ENCODE measurements around the gene PKDREJ.

Gene PKDREJ

DNA sequence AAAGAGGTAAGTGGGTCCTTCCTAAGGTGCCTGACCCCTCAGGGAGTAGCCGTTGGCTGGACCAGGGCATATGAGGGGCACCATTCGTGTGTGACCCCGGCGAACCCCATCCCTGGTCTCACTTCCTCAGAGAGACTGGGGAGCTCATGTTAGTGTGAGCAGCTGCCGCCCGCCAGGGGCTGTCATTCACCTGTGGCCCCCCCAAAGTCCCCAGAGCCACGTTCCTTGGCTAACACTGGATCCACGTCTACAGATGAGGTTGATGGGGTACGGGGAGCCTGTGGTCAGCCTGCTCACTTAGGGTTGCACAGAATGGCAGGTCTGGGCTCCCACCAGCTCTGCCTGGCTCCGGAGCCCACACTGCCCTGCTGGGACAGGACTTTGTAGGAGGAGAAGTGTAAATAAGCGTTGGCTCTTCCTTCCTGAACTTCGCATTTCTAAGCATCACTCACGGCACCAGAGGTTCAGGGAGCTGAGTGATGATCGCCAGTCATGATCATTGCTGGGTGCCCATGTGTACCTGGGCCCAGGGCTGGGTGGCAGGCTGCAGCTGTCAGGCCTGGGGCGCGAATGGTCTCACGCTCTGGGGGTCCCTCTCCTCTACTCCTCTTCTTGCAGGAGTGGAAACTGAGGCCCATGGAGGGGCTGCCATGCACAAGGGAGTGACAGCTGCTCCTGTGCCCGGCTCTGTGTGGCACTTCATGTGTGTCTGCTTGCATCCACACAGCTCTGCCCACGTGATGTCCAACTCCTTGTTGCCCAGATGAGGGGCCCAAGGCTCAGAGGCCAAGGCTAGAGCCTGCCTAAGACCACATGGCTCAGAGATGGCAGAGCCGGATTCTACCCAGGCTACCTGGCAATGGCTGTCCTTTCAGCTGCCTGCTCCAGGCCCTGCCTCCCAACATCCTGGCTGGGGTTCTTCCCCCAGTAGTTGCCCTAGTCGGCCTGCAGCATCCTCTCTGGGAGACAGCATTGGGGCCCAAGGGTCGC lies 15.8 kb upstream of the PKDREJ start:
- H3K4me2 ChIP-seq (ENCODE audit: low read length, poor library complexity, severe bottlenecking), result no peak overlapping the region
- peak overlapping the region; percentile 21 for H4K91ac ChIP-seq (ENCODE audit: low read length)
- H2BK15ac ChIP-seq (ENCODE audit: low read depth, poor library complexity, severe bottlenecking), result no peak overlapping the region
- H3K23ac ChIP-seq (ENCODE audit: low read length in 2 of 2), result no peak overlapping the region
- H2BK5ac ChIP-seq (ENCODE audit: low read depth, low read length, poor library complexity, severe bottlenecking), result no peak overlapping the region
- peaks cover 79 to 92% of the 10 kb centered on the region in 2 experiments for H3K36me3 ChIP-seq (ENCODE audit: control insufficient read depth in 1 of 2, insufficient read depth in 2 of 2, low read depth in 1 of 2, low read length in 2 of 2)
- H3K9me3 ChIP-seq (ENCODE audit: control insufficient read depth, low read length), result no peaks in the 10 kb centered on the region
- no peak overlapping the region for H3K14ac ChIP-seq (ENCODE audit: low read length in 2 of 2)
- no peaks in the 10 kb centered on the region for H3K4me1 ChIP-seq (ENCODE audit: control insufficient read depth, insufficient read depth, low read depth, low read length)
- H3K9ac ChIP-seq (ENCODE audit: low read length), result no peak overlapping the region
- DNase-seq, result no peak
- WGBS, result 95% methylated on average over 20 of the region's 22 CpGs
- no peak overlapping the region for H2BK120ac ChIP-seq (ENCODE audit: low read depth, low read length)
- H3K18ac ChIP-seq (ENCODE audit: low read depth in 1 of 2, low read length in 2 of 2), result no peak overlapping the region
- H3K79me1 ChIP-seq (replicated peaks; ENCODE audit: low read length, poor library complexity, severe bottlenecking), result peaks cover 13% of the 10 kb centered on the region
- H3K27ac ChIP-seq (ENCODE audit: low read length, poor library complexity, severe bottlenecking), result no peak overlapping the region
- H2BK12ac ChIP-seq (ENCODE audit: low read length in 2 of 2), result no peak overlapping the region
- no peak overlapping the region for H4K8ac ChIP-seq (ENCODE audit: low read length)
- no peak overlapping the region for H3K4ac ChIP-seq (ENCODE audit: low read depth in 1 of 2, low read length in 2 of 2)
- no peak overlapping the region for H2AFZ ChIP-seq (ENCODE audit: low read depth, low read length)
- no peaks in the 10 kb centered on the region for H3K27me3 ChIP-seq (ENCODE audit: control insufficient read depth in 1 of 2, insufficient read depth in 1 of 2, low read length in 2 of 2)
- H3K4me3 ChIP-seq (ENCODE audit: insufficient read depth in 1 of 2, low read depth in 1 of 2, low read length in 2 of 2), result no peak overlapping the region
- no peak overlapping the region for H2AK5ac ChIP-seq (ENCODE audit: low read length, severe bottlenecking)

GRCh38 chr22:46276563-46276962 lies 13.4 kb upstream of the PKDREJ start:
- Histone ChIP-seq H3K14ac (ENCODE audit: low read length in 2 of 2) (no peak overlapping the region), H3K79me1 (replicated peaks; ENCODE audit: low read length, poor library complexity, severe bottlenecking) (peaks cover 19% of the 10 kb centered on the region), H4K91ac (ENCODE audit: low read length) (no peak overlapping the region), H3K23ac (ENCODE audit: low read length in 2 of 2) (no peak overlapping the region), H3K9ac (ENCODE audit: low read length) (no peak overlapping the region), H2AFZ (ENCODE audit: low read depth, low read length) (no peak overlapping the region), H3K9me3 (ENCODE audit: control insufficient read depth, low read length) (no peaks in the 10 kb centered on the region), H3K27ac (ENCODE audit: low read length, poor library complexity, severe bottlenecking) (no peak overlapping the region), H2BK5ac (ENCODE audit: low read depth, low read length, poor library complexity, severe bottlenecking) (no peak overlapping the region), H2BK12ac (ENCODE audit: low read length in 2 of 2) (no peak overlapping the region), H2BK15ac (ENCODE audit: low read depth, poor library complexity, severe bottlenecking) (no peak overlapping the region), H3K4me3 (ENCODE audit: insufficient read depth in 1 of 2, low read depth in 1 of 2, low read length in 2 of 2) (no peak overlapping the region), H3K36me3 (ENCODE audit: control insufficient read depth in 1 of 2, insufficient read depth in 2 of 2, low read depth in 1 of 2, low read length in 2 of 2) (peaks cover 82 to 93% of the 10 kb centered on the region in 2 experiments), H3K4me1 (ENCODE audit: control insufficient read depth, insufficient read depth, low read depth, low read length) (no peaks in the 10 kb centered on the region), H2BK120ac (ENCODE audit: low read depth, low read length) (no peak overlapping the region), H3K18ac (ENCODE audit: low read depth in 1 of 2, low read length in 2 of 2) (no peak overlapping the region), H4K8ac (ENCODE audit: low read length) (no peak overlapping the region), H3K27me3 (ENCODE audit: control insufficient read depth in 1 of 2, insufficient read depth in 1 of 2, low read length in 2 of 2) (no peaks in the 10 kb centered on the region), H3K4me2 (ENCODE audit: low read length, poor library complexity, severe bottlenecking) (no peak overlapping the region), H3K4ac (ENCODE audit: low read depth in 1 of 2, low read length in 2 of 2) (no peak overlapping the region), H2AK5ac (ENCODE audit: low read length, severe bottlenecking) (no peak overlapping the region)
- WGBS, result 98% methylated on average over 5 of the region's 7 CpGs
- no peak for DNase-seq

DNA sequence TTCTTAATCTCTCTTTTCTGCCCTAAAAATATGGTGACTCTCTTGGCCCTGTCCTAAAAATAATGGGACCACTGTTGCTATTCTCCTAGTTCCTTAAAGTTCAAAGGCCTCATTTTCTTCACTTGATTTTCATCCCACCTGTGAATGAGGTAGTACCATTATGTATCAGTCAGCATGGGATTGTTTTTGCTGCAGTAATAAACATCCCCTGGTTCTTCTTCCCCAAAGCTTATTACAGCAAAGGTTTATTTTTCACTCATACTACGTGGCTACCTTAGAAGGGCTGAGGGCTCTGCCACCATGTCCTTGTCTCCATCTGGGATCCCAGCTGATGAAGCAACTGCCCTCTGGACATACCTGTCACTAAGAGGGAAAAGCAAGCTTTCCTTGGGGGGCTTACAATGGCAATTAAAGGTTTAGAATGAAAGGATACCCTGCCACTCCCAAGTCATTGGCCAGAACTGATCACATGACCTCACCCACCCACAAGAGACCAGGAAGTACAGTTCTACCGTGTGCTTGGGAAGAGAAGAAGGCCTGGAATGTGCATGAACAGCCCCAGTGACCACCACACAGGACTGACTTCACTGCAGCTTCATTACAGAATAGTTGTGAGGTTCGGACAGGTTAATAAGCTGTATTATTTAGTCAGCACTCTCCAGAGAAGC lies 12.4 kb upstream of the PKDREJ start:
- Histone ChIP-seq H3K9me3 (ENCODE audit: control insufficient read depth, low read length) (no peaks in the 10 kb centered on the region), H2AK5ac (ENCODE audit: low read length, severe bottlenecking) (no peak overlapping the region)

DNA sequence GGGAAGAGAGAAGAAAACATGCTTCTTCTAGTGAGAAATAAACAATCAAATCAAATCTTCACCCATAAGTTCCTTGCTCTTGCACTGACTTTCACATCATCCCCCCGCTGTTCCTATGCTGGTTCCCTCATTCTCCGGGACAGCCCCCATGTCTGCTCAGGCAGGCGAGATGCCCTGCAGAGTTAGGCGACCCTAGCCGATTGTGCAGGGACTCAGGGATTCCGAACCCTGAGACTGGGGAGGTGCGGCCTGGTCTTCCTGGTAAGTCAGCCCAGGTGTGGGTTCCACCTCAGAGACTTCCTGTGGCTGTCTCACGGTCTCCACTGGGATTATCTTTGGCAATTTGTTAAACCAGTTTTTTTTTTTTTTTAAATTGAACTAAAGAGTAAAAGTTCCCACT lies 11.2 kb upstream of the PKDREJ start:
- Histone ChIP-seq H2BK15ac (ENCODE audit: low read depth, poor library complexity, severe bottlenecking) (no peak overlapping the region), H3K4ac (ENCODE audit: low read depth in 1 of 2, low read length in 2 of 2) (no peak overlapping the region), H3K23ac (ENCODE audit: low read length in 2 of 2) (no peak overlapping the region), H4K8ac (ENCODE audit: low read length) (no peak overlapping the region), H3K9ac (ENCODE audit: low read length) (no peak overlapping the region), H3K9me3 (ENCODE audit: control insufficient read depth, low read length) (no peaks in the 10 kb centered on the region), H3K4me1 (ENCODE audit: control insufficient read depth, insufficient read depth, low read depth, low read length) (peaks cover 3% of the 10 kb centered on the region), H4K91ac (ENCODE audit: low read length) (no peak overlapping the region), H2BK5ac (ENCODE audit: low read depth, low read length, poor library complexity, severe bottlenecking) (no peak overlapping the region), H2AFZ (ENCODE audit: low read depth, low read length) (no peak overlapping the region), H2BK120ac (ENCODE audit: low read depth, low read length) (no peak overlapping the region), H3K79me1 (replicated peaks; ENCODE audit: low read length, poor library complexity, severe bottlenecking) (peaks cover 20% of the 10 kb centered on the region), H3K4me2 (ENCODE audit: low read length, poor library complexity, severe bottlenecking) (no peak overlapping the region), H3K4me3 (ENCODE audit: insufficient read depth in 1 of 2, low read depth in 1 of 2, low read length in 2 of 2) (no peak overlapping the region), H3K36me3 (ENCODE audit: control insufficient read depth in 1 of 2, insufficient read depth in 2 of 2, low read depth in 1 of 2, low read length in 2 of 2) (peaks cover 63 to 76% of the 10 kb centered on the region in 2 experiments), H3K14ac (ENCODE audit: low read length in 2 of 2) (no peak overlapping the region), H3K18ac (ENCODE audit: low read depth in 1 of 2, low read length in 2 of 2) (no peak overlapping the region), H3K27me3 (ENCODE audit: control insufficient read depth in 1 of 2, insufficient read depth in 1 of 2, low read length in 2 of 2) (no peaks in the 10 kb centered on the region), H3K27ac (ENCODE audit: low read length, poor library complexity, severe bottlenecking) (no peak overlapping the region), H2BK12ac (ENCODE audit: low read length in 2 of 2) (no peak overlapping the region), H2AK5ac (ENCODE audit: low read length, severe bottlenecking) (no peak overlapping the region)
- WGBS, result 95% methylated on average over 7 of the region's 8 CpGs
- no peak for DNase-seq

More for the DNA sequence above, 12.4 kb upstream of the PKDREJ start:
- 78% methylated on average over 3 of the region's 3 CpGs for WGBS
- Histone ChIP-seq H3K27me3 (ENCODE audit: control insufficient read depth in 1 of 2, insufficient read depth in 1 of 2, low read length in 2 of 2) (no peaks in the 10 kb centered on the region), H2BK5ac (ENCODE audit: low read depth, low read length, poor library complexity, severe bottlenecking) (no peak overlapping the region), H3K9ac (ENCODE audit: low read length) (no peak overlapping the region), H3K27ac (ENCODE audit: low read length, poor library complexity, severe bottlenecking) (no peak overlapping the region), H4K8ac (ENCODE audit: low read length) (no peak overlapping the region), H3K4me3 (ENCODE audit: insufficient read depth in 1 of 2, low read depth in 1 of 2, low read length in 2 of 2) (no peak overlapping the region), H2BK15ac (ENCODE audit: low read depth, poor library complexity, severe bottlenecking) (no peak overlapping the region), H3K18ac (ENCODE audit: low read depth in 1 of 2, low read length in 2 of 2) (no peak overlapping the region), H3K4ac (ENCODE audit: low read depth in 1 of 2, low read length in 2 of 2) (no peak overlapping the region), H2BK12ac (ENCODE audit: low read length in 2 of 2) (no peak overlapping the region), H3K4me2 (ENCODE audit: low read length, poor library complexity, severe bottlenecking) (no peak overlapping the region), H4K91ac (ENCODE audit: low read length) (no peak overlapping the region), H3K79me1 (replicated peaks; ENCODE audit: low read length, poor library complexity, severe bottlenecking) (peaks cover 16% of the 10 kb centered on the region), H3K23ac (ENCODE audit: low read length in 2 of 2) (no peak overlapping the region), H2BK120ac (ENCODE audit: low read depth, low read length) (no peak overlapping the region), H3K14ac (ENCODE audit: low read length in 2 of 2) (no peak overlapping the region), H3K4me1 (ENCODE audit: control insufficient read depth, insufficient read depth, low read depth, low read length) (no peaks in the 10 kb centered on the region), H3K36me3 (ENCODE audit: control insufficient read depth in 1 of 2, insufficient read depth in 2 of 2, low read depth in 1 of 2, low read length in 2 of 2) (peaks cover 72 to 84% of the 10 kb centered on the region in 2 experiments), H2AFZ (ENCODE audit: low read depth, low read length) (no peak overlapping the region)
- no peak for DNase-seq

Data from mesenchymal stem cell (in vitro differentiated cells and primary cell).